ENCODE measurements around the gene TSPO2.
"Not testable (repeated sequence)": the region's sequence is repeated elsewhere in the genome, so short reads cannot be mapped to it uniquely, and the experiment has no call there.

The TSPO2 gene

GRCh38 chr6:41042226-41043055 is at the start of gene TSPO2:
Gene TSPO2 (plus strand): TSS chr6:41042467. CDS start chr6:41042986, 519 bp downstream.
- DNase-seq (ENCODE audit: low read depth), result no peak

- no peak for DNase-seq (ENCODE audit: low read depth)
Observed at GRCh38 chr6:40992746-40993145, 49.5 kb upstream of the TSPO2 start.

- no peak for DNase-seq (ENCODE audit: low read depth)
Observed at GRCh38 chr6:40996591-40997233, 45.6 kb upstream of the TSPO2 start.

- no peak for DNase-seq (ENCODE audit: low read depth)
Observed at GRCh38 chr6:40997234-40997957, 44.9 kb upstream of the TSPO2 start.

- DNase-seq (ENCODE audit: low read depth), result no peak
Observed at GRCh38 chr6:40998661-40999060, 43.6 kb upstream of the TSPO2 start.

- no peak for DNase-seq (ENCODE audit: low read depth)
Observed at GRCh38 chr6:40999569-40999968, 42.7 kb upstream of the TSPO2 start.

GRCh38 chr6:41000248-41000647 is 42.0 kb upstream of the TSPO2 start:
- no peak for DNase-seq (ENCODE audit: low read depth)

GRCh38 chr6:41002168-41002567 is 40.1 kb upstream of the TSPO2 start:
- DNase-seq (ENCODE audit: low read depth), result no peak

- DNase-seq (ENCODE audit: low read depth), result peak; percentile 36
Observed at GRCh38 chr6:41006217-41006616, 36.0 kb upstream of the TSPO2 start.

- DNase-seq (ENCODE audit: low read depth), result not testable (repeated sequence)
Observed at GRCh38 chr6:41006980-41007379, 35.3 kb upstream of the TSPO2 start.

- no peak for DNase-seq (ENCODE audit: low read depth)
Observed at GRCh38 chr6:41008011-41008410, 34.3 kb upstream of the TSPO2 start.

- no peak for DNase-seq (ENCODE audit: low read depth)
Observed at GRCh38 chr6:41009669-41010068, 32.6 kb upstream of the TSPO2 start.

- DNase-seq (ENCODE audit: low read depth), result no peak
Observed at GRCh38 chr6:41011673-41012072, 30.6 kb upstream of the TSPO2 start.

- no peak for DNase-seq (ENCODE audit: low read depth)
Observed at GRCh38 chr6:41013466-41014153, 28.7 kb upstream of the TSPO2 start.

- no peak for DNase-seq (ENCODE audit: low read depth)
Observed at GRCh38 chr6:41014780-41015179, 27.5 kb upstream of the TSPO2 start.

GRCh38 chr6:41015860-41016259 is 26.4 kb upstream of the TSPO2 start:
- DNase-seq (ENCODE audit: low read depth), result not testable (repeated sequence)

- no peak for DNase-seq (ENCODE audit: low read depth)
Observed at GRCh38 chr6:41017663-41018062, 24.6 kb upstream of the TSPO2 start.

- no peak for DNase-seq (ENCODE audit: low read depth)
Observed at GRCh38 chr6:41021832-41022231, 20.4 kb upstream of the TSPO2 start.

- no peak for DNase-seq (ENCODE audit: low read depth)
Observed at GRCh38 chr6:41022294-41022693, 20.0 kb upstream of the TSPO2 start.

- DNase-seq (ENCODE audit: low read depth), result no peak
Observed at GRCh38 chr6:41023114-41023513, 19.2 kb upstream of the TSPO2 start.

- no peak for DNase-seq (ENCODE audit: low read depth)
Observed at GRCh38 chr6:41025966-41026530, 16.2 kb upstream of the TSPO2 start.

GRCh38 chr6:41027241-41027640 is 15.0 kb upstream of the TSPO2 start:
- no peak for DNase-seq (ENCODE audit: low read depth)

Measured in activated gamma-delta T cell treated with anti-CD3 and anti-CD28 coated beads, Interleukin-2, amount 50 U/mL, for 16 hours (primary cell).